Aorta (tissue), 5 donors: ENCODE data around the gene PSTPIP2. TPM values are rescaled to one million over a fixed set of nuclear protein-coding genes. Genes with fewer than 3 reads are reported as not detected.
A peak's percentile ranks its signal among the peaks of the same experiment; 100 is the strongest.

Source experiments
- ATAC-seq: fragments of 200-7000 bp; cut with Tn5 transposase; one replicate; pipeline ENCODE4 v1.9.1; 2022; ENCODE audit warnings: moderate library complexity; ENCODE audit not compliant: low FRiP score
- DNase-seq, 2 donors: peaks; one replicate each; pipeline ENCODE4 v3.0.0-alpha.2; 2020
- H3K27ac ChIP-seq, 2 donors: one replicate each; pipeline ENCODE4 v1.5.1; 2013; ENCODE audit warnings: low read length in 2 of 2, mild to moderate bottlenecking in 2 of 2, moderate library complexity in 2 of 2, control low read depth in 1 of 2, inconsistent platforms in 1 of 2, low read depth in 1 of 2
- H3K27me3 ChIP-seq, 2 donors: one replicate each; pipeline ENCODE4 v1.6.1; 2013; ENCODE audit warnings: control low read depth in 1 of 2, low read length in 1 of 2, mild to moderate bottlenecking in 1 of 2, moderate library complexity in 1 of 2; ENCODE audit not compliant: insufficient read depth in 2 of 2, control insufficient read depth in 1 of 2
- H3K36me3 ChIP-seq, 2 donors: one replicate each; pipeline ENCODE4 v1.6.1; 2013; ENCODE audit warnings: control low read depth in 1 of 2, low read length in 1 of 2, mild to moderate bottlenecking in 1 of 2; ENCODE audit not compliant: insufficient read depth in 2 of 2, control insufficient read depth in 1 of 2
- H3K4me1 ChIP-seq, 2 donors: one replicate each; pipeline ENCODE4 v1.6.1; 2013; ENCODE audit warnings: low read length in 2 of 2, control low read depth in 1 of 2, mild to moderate bottlenecking in 1 of 2, moderate library complexity in 1 of 2; ENCODE audit not compliant: insufficient read depth in 2 of 2, control insufficient read depth in 1 of 2
- H3K4me3 ChIP-seq, 2 donors: one replicate each; pipeline ENCODE4 v1.5.1; 2013; ENCODE audit warnings: low read length in 2 of 2, control low read depth in 1 of 2, mild to moderate bottlenecking in 1 of 2
- H3K9me3 ChIP-seq: one replicate; pipeline ENCODE4 v1.6.1; 2013; ENCODE audit warnings: mild to moderate bottlenecking, low read length; ENCODE audit not compliant: control insufficient read depth
- WGBS, 2 donors: extraction: QIAGEN DNeasy Blood & Tissue Kit; methylation state at CpG; one replicate each; pipeline ENCODE4 v1.1.7; 2013; 5-methylcytosine and 5-hydroxymethylcytosine counted together
- intact Hi-C, 2 donors: fragments of 100-400 bp; cut with DNase I; formaldehyde crosslinking; loops; one replicate each; pipeline versions ENCODE4 v1.14.2 to v1.15.0; 2022
- polyA plus RNA-seq, 2 donors: library from polyadenylated mRNA; stranded (reverse); fragments of 200-250 nt; gene quantifications; one replicate each; pipeline ENCODE4 v1.2.3, GENCODE V29; 2013
- total RNA-seq, 2 donors: library from RNA; stranded (reverse); fragmentation: NEBNext Ultra II Directional; extraction: Animal tissue kit (Norgen Biotek cat#: 25700); gene quantifications; one replicate each; pipeline ENCODE4 v1.2.1, GENCODE V29; 2021
- donor health status: healthy with polysubstance abuse.
- donor health status: Bipolar disorder and iron deficiency.
- donor health status: DM: no; HTN: no; CAD: no.
- donor health status: DM: no; HTN: no; CAD: no.
- donor health status: DM: yes; HTN: yes; CAD: no.

Gene PSTPIP2
- total and polyA plus RNA-seq, 4 donors, result 2.0 to 12.6 (median 6.7) TPM

DNA sequence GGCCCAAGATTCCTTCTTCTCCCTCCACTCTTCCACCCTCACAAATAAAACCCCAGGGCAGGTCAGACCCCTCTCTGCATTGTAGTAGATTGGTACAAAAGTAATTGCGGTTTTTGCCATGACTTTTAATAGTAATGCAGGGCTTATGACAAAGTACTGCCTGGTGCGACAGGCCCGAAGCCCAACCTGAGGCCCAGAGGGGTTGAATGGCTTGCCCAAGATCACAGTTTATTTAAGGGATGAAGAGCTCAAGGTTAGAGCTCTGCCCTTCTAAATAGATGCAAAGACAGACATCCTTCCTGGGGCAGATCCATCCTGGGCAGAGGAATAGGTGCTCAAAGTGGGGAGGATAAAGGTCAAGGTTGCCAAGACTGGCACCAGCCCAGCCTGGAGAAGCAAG, 899 bp upstream of the PSTPIP2 start:
- H3K27me3 ChIP-seq, result no peaks in the 10 kb centered on the region
- 90 to 95% methylated on average over 3 of the region's 3 CpGs for WGBS, 2 donors

DNA sequence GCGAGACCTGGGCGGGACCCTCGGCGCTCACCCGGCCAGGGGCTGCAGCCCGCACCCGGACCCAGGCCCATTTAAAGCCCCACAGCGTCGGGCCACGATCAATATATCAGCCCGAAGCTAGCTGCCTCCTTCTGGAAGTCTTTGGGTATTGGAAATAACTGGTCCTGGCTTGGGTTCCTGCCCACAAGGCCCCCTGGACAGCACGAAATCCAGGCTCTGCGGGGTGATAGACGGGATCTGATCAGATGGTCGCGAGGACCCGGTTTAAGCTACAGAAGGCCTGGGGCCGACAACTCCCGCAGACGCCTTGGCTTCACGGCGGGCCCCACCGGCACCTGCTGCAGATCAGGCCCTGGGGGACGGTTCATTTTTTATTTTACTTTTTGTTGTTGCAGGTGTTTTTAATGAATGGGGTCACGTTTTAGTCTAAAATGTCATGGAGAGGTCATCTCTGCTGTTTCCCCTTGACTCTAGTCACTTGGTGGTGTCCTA, 362 bp upstream of the PSTPIP2 start:
- Histone ChIP-seq H3K27ac (no peak overlapping the region), H3K9me3 (no peaks in the 10 kb centered on the region), H3K27me3 (no peaks in the 10 kb centered on the region), H3K36me3 (no peaks in the 10 kb centered on the region), H3K4me1 (no peaks in the 10 kb centered on the region), H3K4me3 (peak overlapping the region; percentile 2 to 63)
- DNase-seq, result no peak
- intact Hi-C loops, result loop anchor here (2.0 to 10.0 kb wide), 3 partner anchors 98 to 408 kb away; partner anchors contain the start of gene EPG5 (in 1 of the 2)
- no peak for ATAC-seq
- 21 to 23% methylated on average over 25 of the region's 25 CpGs for WGBS, 2 donors

More for the DNA sequence above, 899 bp upstream of the PSTPIP2 start:
- Histone ChIP-seq H3K27ac (no peak overlapping the region), H3K4me1 (no peaks in the 10 kb centered on the region), H3K36me3 (no peaks in the 10 kb centered on the region), H3K4me3 (no peak overlapping the region), H3K9me3 (no peaks in the 10 kb centered on the region)
- no peak for DNase-seq
- intact Hi-C loops, result loop anchor here (2.0 to 10.0 kb wide), 3 partner anchors 98 to 408 kb away; partner anchors contain the start of gene EPG5 (in 1 of the 2)
- ATAC-seq, result no peak

DNA sequence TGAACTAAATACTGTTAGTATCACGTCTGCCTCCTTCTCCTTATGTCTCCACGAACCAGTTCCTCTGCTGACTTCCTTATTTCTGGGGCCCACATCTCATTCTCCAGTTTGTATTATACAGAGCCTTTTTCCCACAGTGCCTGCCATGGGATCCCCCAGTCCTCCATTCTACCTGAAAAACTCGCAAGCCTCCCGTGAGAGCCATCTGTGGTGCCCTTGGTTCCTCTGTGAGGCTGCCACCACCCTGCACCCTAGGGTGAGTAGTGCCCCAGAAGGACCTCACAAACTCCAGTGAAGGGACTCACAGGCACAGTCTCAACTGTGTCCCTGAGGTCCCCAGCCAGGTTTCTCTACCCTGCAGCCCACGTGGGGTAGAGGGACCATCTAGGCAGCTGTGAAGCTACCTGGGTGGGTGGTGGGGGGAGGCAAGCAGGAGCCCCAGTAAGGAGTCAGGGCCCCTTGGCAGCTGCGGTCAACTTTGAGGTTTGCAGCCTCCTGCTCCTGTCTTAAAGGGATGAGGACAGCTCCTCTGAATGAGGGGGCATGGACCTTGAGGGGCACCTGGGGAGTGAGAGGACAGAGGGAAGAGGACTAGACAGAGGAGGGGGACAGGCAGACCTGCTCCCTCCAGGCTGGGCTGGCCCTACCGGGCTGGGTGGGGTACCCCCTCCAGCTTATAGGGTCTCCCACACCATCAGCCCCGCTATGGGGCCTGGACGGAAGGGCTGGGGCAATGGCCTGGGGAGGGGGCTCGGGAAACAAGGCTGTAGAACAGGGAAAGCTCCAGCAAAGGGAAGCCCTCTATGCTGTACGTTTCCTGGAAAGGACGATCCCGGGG, 1.0 kb downstream of the PSTPIP2 start:
- ATAC-seq, result peak; percentile 17
- no peaks in the 10 kb centered on the region for H3K9me3 ChIP-seq
- H3K27me3 ChIP-seq, result no peaks in the 10 kb centered on the region
- DNase-seq, result no peak
- 41 to 45% methylated on average over 13 of the region's 13 CpGs for WGBS, 2 donors
- no peaks in the 10 kb centered on the region for H3K4me1 ChIP-seq
- no peaks in the 10 kb centered on the region for H3K36me3 ChIP-seq
- intact Hi-C loops, result loop anchor here (5.0 to 10.0 kb wide), 2 partner anchors 104 to 406 kb away; partner anchors contain the start of gene EPG5 (in 1 of the 2)
- H3K4me3 ChIP-seq, result peak overlapping the region; percentile 14 to 63
- no peak overlapping the region for H3K27ac ChIP-seq

DNA sequence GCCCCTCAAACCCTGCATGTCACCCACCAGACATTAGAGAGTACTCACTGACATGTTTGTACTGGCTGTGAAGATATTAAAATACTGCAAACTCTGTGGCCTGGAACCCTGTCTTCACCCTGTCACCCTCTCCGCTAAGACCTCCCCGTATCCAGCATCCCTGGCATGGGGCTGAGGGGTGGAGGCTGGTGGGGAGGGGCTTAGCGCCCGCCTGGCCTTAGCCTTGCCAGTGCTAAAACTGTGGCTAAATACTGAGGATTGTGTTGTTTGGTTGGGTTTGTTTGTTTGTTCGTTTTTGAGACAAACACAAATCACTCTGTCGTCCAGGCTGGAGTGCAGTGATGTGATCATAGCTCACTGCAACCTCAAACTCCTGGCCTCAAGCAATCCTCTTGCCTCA, 1.8 kb downstream of the PSTPIP2 start:
- Histone ChIP-seq H3K27ac (no peak overlapping the region), H3K9me3 (no peaks in the 10 kb centered on the region), H3K27me3 (no peaks in the 10 kb centered on the region), H3K4me1 (no peaks in the 10 kb centered on the region), H3K36me3 (no peaks in the 10 kb centered on the region), H3K4me3 (no peak overlapping the region)
- DNase-seq (no peak), ATAC-seq (no peak)
- WGBS, 2 donors, result 76 to 86% methylated on average over 6 of the region's 6 CpGs
- intact Hi-C loops, result loop anchor here (5.0 to 10.0 kb wide), 2 partner anchors 103 to 405 kb away; partner anchors contain the start of gene EPG5 (in 1 of the 2)

DNA sequence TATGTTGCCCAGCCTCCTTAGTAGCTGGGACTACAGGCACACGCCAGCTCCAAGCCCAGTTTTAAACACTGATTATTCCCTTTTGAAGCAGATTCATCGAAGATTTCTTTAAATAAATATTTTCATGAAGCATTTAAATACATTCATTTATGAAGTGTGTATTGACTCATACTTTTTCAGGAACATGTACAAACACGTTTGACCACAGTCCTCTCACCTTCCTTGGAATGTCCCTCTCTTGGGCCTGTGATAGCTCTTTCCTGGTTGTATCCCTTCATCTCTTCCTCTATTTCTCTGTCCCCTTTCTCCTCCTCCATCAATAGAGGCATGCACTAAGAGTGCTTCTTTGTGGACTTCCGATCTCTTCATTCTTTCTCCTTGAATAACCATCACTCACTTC, 2.5 kb downstream of the PSTPIP2 start:
- intact Hi-C loops, result no loop called here
- no peaks in the 10 kb centered on the region for H3K9me3 ChIP-seq
- ATAC-seq (no peak), DNase-seq (no peak)
- H3K4me1 ChIP-seq, result no peaks in the 10 kb centered on the region
- H3K36me3 ChIP-seq, result no peaks in the 10 kb centered on the region
- H3K27ac ChIP-seq, result no peak overlapping the region
- no peaks in the 10 kb centered on the region for H3K27me3 ChIP-seq
- H3K4me3 ChIP-seq, result no peak overlapping the region
- 84 to 88% methylated on average over 4 of the region's 4 CpGs for WGBS, 2 donors

DNA sequence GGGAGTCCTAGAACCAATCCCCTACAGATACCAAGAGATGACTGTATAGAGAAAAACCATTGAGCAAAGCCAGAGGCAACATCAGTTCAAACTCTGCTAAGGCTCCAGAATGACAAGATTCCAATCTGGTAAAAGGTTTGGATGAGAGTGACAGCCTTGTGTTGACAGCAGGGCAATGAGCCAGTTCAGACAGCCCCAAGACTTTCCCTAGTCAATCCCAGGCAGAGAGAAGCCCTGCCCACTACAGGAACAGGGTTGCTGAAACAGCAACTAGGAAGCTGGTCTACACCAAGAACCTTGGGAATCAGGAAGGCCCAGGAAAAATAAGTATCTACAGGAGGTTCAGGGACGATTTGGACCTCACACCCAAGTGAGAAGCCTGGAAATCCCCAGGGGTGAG, 3.3 kb downstream of the PSTPIP2 start:
- DNase-seq (no peak), ATAC-seq (no peak)
- H3K36me3 ChIP-seq, result no peaks in the 10 kb centered on the region
- H3K9me3 ChIP-seq, result no peaks in the 10 kb centered on the region
- no peak overlapping the region for H3K4me3 ChIP-seq
- WGBS, 2 donors, result 47 to 52% methylated on average over 1 of the region's 1 CpG
- intact Hi-C loops, result no loop called here
- no peaks in the 10 kb centered on the region for H3K4me1 ChIP-seq
- no peak overlapping the region for H3K27ac ChIP-seq
- H3K27me3 ChIP-seq, result no peaks in the 10 kb centered on the region

DNA sequence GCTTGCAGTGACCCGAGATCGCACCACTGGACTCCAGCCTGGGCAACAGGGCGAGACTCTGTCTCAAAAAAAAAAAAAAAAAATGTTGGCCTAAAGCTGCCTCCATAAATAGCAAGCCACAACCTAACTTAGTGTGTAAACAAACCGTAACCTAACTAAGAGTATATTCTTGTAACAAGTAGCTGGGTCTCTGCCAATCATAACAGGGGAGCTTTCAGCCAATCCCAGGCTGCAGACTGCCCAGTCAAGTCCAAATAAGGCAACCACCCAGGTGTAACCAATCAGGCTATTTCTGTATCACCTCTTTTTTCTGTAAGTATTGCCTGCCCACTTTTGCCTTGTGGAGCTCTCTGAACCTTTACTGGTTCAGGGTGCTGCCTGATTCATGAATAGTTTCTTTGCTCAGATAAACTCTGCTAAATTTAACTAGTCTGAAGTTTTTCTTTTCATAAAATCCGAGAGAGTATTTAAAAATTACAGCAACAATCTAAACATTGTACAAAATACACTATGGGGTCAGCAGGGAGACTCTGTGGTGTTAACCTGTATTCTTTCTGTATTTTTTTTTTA, 4.5 kb downstream of the PSTPIP2 start:
- Histone ChIP-seq H3K4me1 (no peaks in the 10 kb centered on the region), H3K27ac (no peak overlapping the region), H3K27me3 (no peaks in the 10 kb centered on the region), H3K4me3 (no peak overlapping the region), H3K36me3 (no peaks in the 10 kb centered on the region), H3K9me3 (no peaks in the 10 kb centered on the region)
- WGBS, 2 donors, result 35 to 43% methylated on average over 5 of the region's 5 CpGs
- no peak for DNase-seq
- intact Hi-C loops, result no loop called here
- no peak for ATAC-seq

DNA sequence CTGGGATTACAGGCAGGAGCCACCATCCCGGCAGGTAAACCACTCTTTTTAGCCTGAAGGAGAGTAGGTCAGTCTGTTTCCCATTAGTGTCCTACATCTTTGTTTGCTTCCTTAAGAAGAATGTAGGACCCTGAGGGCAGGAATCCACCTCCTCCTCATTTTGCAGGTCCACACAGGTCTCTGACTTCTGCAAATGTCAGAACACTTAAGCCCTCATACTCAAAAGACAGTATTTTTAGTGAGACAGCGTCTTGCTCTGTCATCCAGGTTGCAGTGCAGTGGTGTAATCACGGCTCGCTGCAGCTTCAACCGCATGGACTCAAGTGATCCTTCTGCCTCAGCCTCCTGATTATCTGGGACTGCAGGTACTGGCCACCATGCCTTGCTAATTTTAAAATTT, 9.3 kb downstream of the PSTPIP2 start:
- Histone ChIP-seq H3K4me1 (no peaks in the 10 kb centered on the region), H3K4me3 (no peak overlapping the region), H3K27me3 (no peaks in the 10 kb centered on the region), H3K36me3 (no peaks in the 10 kb centered on the region), H3K9me3 (no peaks in the 10 kb centered on the region), H3K27ac (no peak overlapping the region)
- ATAC-seq (no peak), DNase-seq (no peak)
- 93 to 97% methylated on average over 5 of the region's 5 CpGs for WGBS, 2 donors
- intact Hi-C loops, result no loop called here
